Suprapubic skin (tissue), 3 donors: Measurements from ENCODE around the gene PTS.

Source experiments
- POLR2A ChIP-seq, 2 donors: fragments of 450-650 bp; IDR thresholded peaks; one replicate each; pipeline ENCODE4 v1.6.1; 2017; ENCODE audit warnings: antibody characterized with exemption in 2 of 2, mild to moderate bottlenecking in 2 of 2, moderate library complexity in 2 of 2
- TF ChIP-seq, protein P1 (sequence below), 2 donors: fragments of 200-600 bp in 1 of 2; fragments of 450-650 bp in 1 of 2; sonication (generic) in 1 of 2; IDR thresholded peaks; one replicate each; pipeline ENCODE4 v1.5.1; 2016 to 2019; ENCODE audit warnings: antibody characterized with exemption in 2 of 2, mild to moderate bottlenecking in 1 of 2, moderate library complexity in 1 of 2

DNA sequence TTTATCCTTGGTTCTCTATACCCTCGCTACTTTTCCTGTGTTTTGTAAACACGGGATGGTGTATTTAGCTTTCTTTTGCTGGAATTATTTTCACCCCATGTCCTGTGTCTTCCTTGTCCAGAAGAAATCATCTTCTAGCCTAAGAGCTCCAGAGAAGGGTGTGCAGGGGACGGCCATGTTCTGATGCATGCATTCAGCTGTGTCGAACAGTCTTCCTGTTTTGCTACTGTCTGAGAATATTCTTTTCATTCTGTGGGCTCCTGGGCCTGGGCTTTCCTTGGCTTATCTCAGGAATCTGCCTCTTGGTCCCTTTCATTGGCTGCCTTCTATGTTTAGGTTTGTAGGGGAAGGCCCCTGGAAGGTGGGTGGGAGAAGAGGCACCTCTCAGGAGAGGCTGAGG lies 45.0 kb downstream of the PTS start:
- TF ChIP-seq, protein P1, sequence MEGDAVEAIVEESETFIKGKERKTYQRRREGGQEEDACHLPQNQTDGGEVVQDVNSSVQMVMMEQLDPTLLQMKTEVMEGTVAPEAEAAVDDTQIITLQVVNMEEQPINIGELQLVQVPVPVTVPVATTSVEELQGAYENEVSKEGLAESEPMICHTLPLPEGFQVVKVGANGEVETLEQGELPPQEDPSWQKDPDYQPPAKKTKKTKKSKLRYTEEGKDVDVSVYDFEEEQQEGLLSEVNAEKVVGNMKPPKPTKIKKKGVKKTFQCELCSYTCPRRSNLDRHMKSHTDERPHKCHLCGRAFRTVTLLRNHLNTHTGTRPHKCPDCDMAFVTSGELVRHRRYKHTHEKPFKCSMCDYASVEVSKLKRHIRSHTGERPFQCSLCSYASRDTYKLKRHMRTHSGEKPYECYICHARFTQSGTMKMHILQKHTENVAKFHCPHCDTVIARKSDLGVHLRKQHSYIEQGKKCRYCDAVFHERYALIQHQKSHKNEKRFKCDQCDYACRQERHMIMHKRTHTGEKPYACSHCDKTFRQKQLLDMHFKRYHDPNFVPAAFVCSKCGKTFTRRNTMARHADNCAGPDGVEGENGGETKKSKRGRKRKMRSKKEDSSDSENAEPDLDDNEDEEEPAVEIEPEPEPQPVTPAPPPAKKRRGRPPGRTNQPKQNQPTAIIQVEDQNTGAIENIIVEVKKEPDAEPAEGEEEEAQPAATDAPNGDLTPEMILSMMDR (IDR thresholded peaks at IDR 0.05) = no peak
- no peak for TF ChIP-seq POLR2A (IDR thresholded peaks at IDR 0.05)
